Suprapubic skin (tissue), 4 donors: ENCODE results near the gene ZIC5.

Source experiments
- EP300 ChIP-seq: sonication (generic); formaldehyde crosslinking; IDR thresholded peaks from one replicate; pipeline ENCODE4 v1.6.1; 2017; ENCODE audit warnings: antibody characterized with exemption
- POLR2A ChIP-seq, 2 donors: fragments of 450-650 bp; IDR thresholded peaks; one replicate each; pipeline ENCODE4 v1.6.1; 2017; ENCODE audit warnings: antibody characterized with exemption in 2 of 2, mild to moderate bottlenecking in 2 of 2, moderate library complexity in 2 of 2
- POLR2AphosphoS5 ChIP-seq, 3 donors: sonication (generic); formaldehyde crosslinking; IDR thresholded peaks; one replicate each; pipeline ENCODE4 v1.6.1; 2017; ENCODE audit warnings: antibody characterized with exemption in 3 of 3
- TF ChIP-seq, protein P1 (sequence below), 2 donors: fragments of 200-600 bp in 1 of 2; fragments of 450-650 bp in 1 of 2; sonication (generic) in 1 of 2; IDR thresholded peaks; one replicate each; pipeline ENCODE4 v1.5.1; 2016 to 2019; ENCODE audit warnings: antibody characterized with exemption in 2 of 2, mild to moderate bottlenecking in 1 of 2, moderate library complexity in 1 of 2

- TF ChIP-seq POLR2A (IDR thresholded peaks at IDR 0.05) (no peak), EP300 (no peak), POLR2AphosphoS5 (IDR thresholded peaks at IDR 0.05) (no peak)
- TF ChIP-seq, protein P1, sequence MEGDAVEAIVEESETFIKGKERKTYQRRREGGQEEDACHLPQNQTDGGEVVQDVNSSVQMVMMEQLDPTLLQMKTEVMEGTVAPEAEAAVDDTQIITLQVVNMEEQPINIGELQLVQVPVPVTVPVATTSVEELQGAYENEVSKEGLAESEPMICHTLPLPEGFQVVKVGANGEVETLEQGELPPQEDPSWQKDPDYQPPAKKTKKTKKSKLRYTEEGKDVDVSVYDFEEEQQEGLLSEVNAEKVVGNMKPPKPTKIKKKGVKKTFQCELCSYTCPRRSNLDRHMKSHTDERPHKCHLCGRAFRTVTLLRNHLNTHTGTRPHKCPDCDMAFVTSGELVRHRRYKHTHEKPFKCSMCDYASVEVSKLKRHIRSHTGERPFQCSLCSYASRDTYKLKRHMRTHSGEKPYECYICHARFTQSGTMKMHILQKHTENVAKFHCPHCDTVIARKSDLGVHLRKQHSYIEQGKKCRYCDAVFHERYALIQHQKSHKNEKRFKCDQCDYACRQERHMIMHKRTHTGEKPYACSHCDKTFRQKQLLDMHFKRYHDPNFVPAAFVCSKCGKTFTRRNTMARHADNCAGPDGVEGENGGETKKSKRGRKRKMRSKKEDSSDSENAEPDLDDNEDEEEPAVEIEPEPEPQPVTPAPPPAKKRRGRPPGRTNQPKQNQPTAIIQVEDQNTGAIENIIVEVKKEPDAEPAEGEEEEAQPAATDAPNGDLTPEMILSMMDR (IDR thresholded peaks at IDR 0.05): no peak
Observed at GRCh38 chr13:99995104-99995588, 23.6 kb upstream of the ZIC5 start.
